Gastroesophageal sphincter (tissue), 4 donors: Measurements from ENCODE around the gene ELSPBP1. TPM values are rescaled to one million over a fixed set of nuclear protein-coding genes. Genes with fewer than 3 reads are reported as not detected.

Experiments
- ATAC-seq: fragments of 150-250 bp; one replicate; pipeline ENCODE4 v1.9.1; 2016; ENCODE audit warnings: mild to moderate bottlenecking, moderate library complexity
- H3K27ac ChIP-seq, 4 donors: fragments of 200-600 bp; sonication (generic) in 3 of 4; 1 replicate in 3 of 4; 2 replicates in 1 of 4; pipeline ENCODE4 v1.5.1; 2016 to 2019
- H3K27me3 ChIP-seq: fragments of 200-600 bp; sonication (generic); one replicate; pipeline ENCODE4 v1.5.1; 2019
- H3K36me3 ChIP-seq, 2 donors: fragments of 200-600 bp; sonication (generic); one replicate each; pipeline ENCODE4 v1.5.1; 2019; ENCODE audit warnings: control low read depth in 1 of 2
- H3K4me1 ChIP-seq, 3 donors: fragments of 200-600 bp; sonication (generic); 1 replicate in 2 of 3; 2 replicates in 1 of 3; pipeline ENCODE4 v1.5.1; 2016 to 2019; ENCODE audit warnings: control low read depth in 2 of 3
- H3K4me3 ChIP-seq, 2 donors: fragments of 200-600 bp; sonication (generic); one replicate each; pipeline ENCODE4 v1.5.1; 2019; ENCODE audit warnings: mild to moderate bottlenecking in 1 of 2, moderate library complexity in 1 of 2
- H3K9me3 ChIP-seq, 3 donors: fragments of 200-600 bp; sonication (generic); one replicate each; pipeline ENCODE4 v1.5.1; 2017 to 2019; ENCODE audit warnings: control low read depth in 2 of 3
- EP300 ChIP-seq: sonication (generic); formaldehyde crosslinking; IDR thresholded peaks from one replicate; pipeline ENCODE4 v1.6.1; 2017; ENCODE audit warnings: antibody characterized with exemption, mild to moderate bottlenecking
- POLR2A ChIP-seq, 2 donors: fragments of 450-650 bp; IDR thresholded peaks; one replicate each; pipeline ENCODE4 v1.6.1; 2017; ENCODE audit warnings: antibody characterized with exemption in 2 of 2, mild to moderate bottlenecking in 2 of 2, moderate library complexity in 1 of 2
- POLR2AphosphoS5 ChIP-seq: sonication (generic); formaldehyde crosslinking; IDR thresholded peaks from one replicate; pipeline ENCODE4 v1.6.1; 2017; ENCODE audit warnings: antibody characterized with exemption
- WGBS, 2 donors: methylation state at CpG; one replicate each; pipeline ENCODE4 v1.1.5; 2018; ENCODE audit warnings: low coverage in 1 of 2; 5-methylcytosine and 5-hydroxymethylcytosine counted together
- total RNA-seq, 4 donors: library from RNA; depleted of rRNA; stranded (reverse); fragments of >200 nt; gene quantifications; one replicate each; pipeline ENCODE4 v1.1.0, GENCODE V29; 2016
- TF ChIP-seq, protein P1 (sequence below), 4 experiments: fragments of 200-600 bp in 2 of 4; fragments of 450-650 bp in 2 of 4; sonication (generic) in 1 of 4; IDR thresholded peaks; one replicate each; pipeline ENCODE4 v1.5.1; 2017 to 2019; ENCODE audit warnings: antibody characterized with exemption in 4 of 4, mild to moderate bottlenecking in 2 of 4, moderate library complexity in 2 of 4

ELSPBP1 gene
- total RNA-seq, 4 donors from 2014 or later, result not detected

DNA sequence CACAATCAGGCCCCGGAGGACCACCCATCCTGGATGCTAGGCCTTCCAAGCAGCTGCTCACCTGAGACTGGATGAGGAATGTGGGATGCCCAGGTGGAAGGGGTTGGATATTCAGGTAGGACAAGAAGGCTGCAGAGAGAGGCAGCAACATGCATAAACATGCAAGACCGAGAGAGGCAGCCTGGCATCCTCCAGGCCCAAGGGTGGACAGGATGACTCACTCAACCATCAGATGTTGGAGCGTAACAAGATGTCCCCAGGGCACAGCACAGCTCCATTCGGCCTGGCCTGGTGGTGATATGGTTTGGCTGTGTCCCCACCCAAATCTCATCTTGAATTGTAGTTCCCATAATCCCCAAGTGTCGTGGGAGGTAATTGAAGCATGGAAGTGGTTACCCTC, 59.4 kb downstream of the ELSPBP1 start:
- no peak overlapping the region for H3K27ac ChIP-seq
- no peak overlapping the region for H3K4me3 ChIP-seq
- peaks cover 0 to 63% of the 10 kb centered on the region in 2 donors for H3K36me3 ChIP-seq
- no peaks in the 10 kb centered on the region for H3K4me1 ChIP-seq
- TF ChIP-seq POLR2AphosphoS5 (no peak), POLR2A (IDR thresholded peaks at IDR 0.05) (no peak), EP300 (no peak)
- 74% methylated on average over 4 of the region's 5 CpGs; no CpG with 5 or more reads in 1 of the 2 donors for WGBS, 2 donors
- H3K27me3 ChIP-seq, result no peaks in the 10 kb centered on the region
- H3K9me3 ChIP-seq, result no peaks in the 10 kb centered on the region
- no peak for ATAC-seq

DNA sequence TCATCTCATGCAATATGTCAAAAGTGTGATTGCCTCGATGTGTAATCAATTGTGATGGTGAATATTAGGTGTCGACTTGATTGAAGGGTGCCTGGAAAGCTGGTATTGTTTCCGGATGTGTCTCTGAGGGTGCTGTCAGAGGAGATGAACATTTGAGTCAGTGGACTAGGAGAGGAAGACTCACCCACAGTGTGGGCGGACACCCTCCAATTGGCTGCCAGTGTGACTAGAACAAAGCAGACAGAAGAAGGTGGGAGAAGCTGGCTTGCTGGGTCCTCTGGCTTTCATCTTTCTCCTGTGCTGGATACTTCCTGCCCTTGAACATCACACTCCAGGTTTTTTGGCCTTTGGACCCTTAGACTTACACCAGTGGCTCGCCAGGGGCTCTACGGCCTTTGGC, 64.9 kb downstream of the ELSPBP1 start:
- Histone ChIP-seq H3K27ac (no peak overlapping the region), H3K9me3 (no peaks in the 10 kb centered on the region), H3K4me1 (peaks cover 0 to 7% (median 0%) of the 10 kb centered on the region in 3 donors), H3K27me3 (no peaks in the 10 kb centered on the region), H3K4me3 (no peak overlapping the region), H3K36me3 (peaks cover 0 to 23% of the 10 kb centered on the region in 2 donors)
- TF ChIP-seq, protein P1, sequence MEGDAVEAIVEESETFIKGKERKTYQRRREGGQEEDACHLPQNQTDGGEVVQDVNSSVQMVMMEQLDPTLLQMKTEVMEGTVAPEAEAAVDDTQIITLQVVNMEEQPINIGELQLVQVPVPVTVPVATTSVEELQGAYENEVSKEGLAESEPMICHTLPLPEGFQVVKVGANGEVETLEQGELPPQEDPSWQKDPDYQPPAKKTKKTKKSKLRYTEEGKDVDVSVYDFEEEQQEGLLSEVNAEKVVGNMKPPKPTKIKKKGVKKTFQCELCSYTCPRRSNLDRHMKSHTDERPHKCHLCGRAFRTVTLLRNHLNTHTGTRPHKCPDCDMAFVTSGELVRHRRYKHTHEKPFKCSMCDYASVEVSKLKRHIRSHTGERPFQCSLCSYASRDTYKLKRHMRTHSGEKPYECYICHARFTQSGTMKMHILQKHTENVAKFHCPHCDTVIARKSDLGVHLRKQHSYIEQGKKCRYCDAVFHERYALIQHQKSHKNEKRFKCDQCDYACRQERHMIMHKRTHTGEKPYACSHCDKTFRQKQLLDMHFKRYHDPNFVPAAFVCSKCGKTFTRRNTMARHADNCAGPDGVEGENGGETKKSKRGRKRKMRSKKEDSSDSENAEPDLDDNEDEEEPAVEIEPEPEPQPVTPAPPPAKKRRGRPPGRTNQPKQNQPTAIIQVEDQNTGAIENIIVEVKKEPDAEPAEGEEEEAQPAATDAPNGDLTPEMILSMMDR (IDR thresholded peaks at IDR 0.05), result no peak
- no peak for TF ChIP-seq POLR2AphosphoS5
- TF ChIP-seq EP300, result no peak
- TF ChIP-seq POLR2A (IDR thresholded peaks at IDR 0.05), result no peak
- no peak for ATAC-seq
- 85 to 87% methylated on average over 6 of the region's 6 CpGs for WGBS, 2 donors

DNA sequence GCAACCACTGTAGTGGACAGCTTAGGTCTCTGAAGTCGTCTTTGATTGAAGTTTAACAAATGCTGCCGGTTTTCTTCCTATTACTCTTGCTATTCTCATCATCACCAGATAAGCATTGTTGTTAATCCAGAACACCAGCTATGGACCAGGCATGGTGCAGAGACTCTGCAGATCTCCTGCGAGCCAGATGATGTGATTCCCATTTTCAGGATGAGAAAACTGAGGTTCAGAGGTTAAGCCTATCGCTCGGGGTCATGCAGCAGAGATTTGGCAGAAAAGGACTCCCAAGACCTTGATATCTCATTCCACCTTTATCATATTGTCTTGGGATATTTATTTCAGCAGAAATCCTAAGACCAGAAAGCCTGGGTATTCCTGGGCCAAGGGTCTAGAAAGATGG, 65.9 kb downstream of the ELSPBP1 start:
- no peak overlapping the region for H3K4me3 ChIP-seq
- peaks cover 0 to 7% (median 0%) of the 10 kb centered on the region in 3 donors for H3K4me1 ChIP-seq
- ATAC-seq, result no peak
- H3K36me3 ChIP-seq, result peaks cover 0 to 17% of the 10 kb centered on the region in 2 donors
- H3K9me3 ChIP-seq, result no peaks in the 10 kb centered on the region
- H3K27me3 ChIP-seq, result no peaks in the 10 kb centered on the region
- WGBS, 2 donors, result 86 to 100% methylated on average over 2 to 5 of the region's 5 CpGs
- H3K27ac ChIP-seq, result no peak overlapping the region
- no peak for TF ChIP-seq POLR2AphosphoS5
- TF ChIP-seq, protein P1 (IDR thresholded peaks at IDR 0.05), result no peak
- TF ChIP-seq EP300, result no peak
- TF ChIP-seq POLR2A (IDR thresholded peaks at IDR 0.05), result no peak

DNA sequence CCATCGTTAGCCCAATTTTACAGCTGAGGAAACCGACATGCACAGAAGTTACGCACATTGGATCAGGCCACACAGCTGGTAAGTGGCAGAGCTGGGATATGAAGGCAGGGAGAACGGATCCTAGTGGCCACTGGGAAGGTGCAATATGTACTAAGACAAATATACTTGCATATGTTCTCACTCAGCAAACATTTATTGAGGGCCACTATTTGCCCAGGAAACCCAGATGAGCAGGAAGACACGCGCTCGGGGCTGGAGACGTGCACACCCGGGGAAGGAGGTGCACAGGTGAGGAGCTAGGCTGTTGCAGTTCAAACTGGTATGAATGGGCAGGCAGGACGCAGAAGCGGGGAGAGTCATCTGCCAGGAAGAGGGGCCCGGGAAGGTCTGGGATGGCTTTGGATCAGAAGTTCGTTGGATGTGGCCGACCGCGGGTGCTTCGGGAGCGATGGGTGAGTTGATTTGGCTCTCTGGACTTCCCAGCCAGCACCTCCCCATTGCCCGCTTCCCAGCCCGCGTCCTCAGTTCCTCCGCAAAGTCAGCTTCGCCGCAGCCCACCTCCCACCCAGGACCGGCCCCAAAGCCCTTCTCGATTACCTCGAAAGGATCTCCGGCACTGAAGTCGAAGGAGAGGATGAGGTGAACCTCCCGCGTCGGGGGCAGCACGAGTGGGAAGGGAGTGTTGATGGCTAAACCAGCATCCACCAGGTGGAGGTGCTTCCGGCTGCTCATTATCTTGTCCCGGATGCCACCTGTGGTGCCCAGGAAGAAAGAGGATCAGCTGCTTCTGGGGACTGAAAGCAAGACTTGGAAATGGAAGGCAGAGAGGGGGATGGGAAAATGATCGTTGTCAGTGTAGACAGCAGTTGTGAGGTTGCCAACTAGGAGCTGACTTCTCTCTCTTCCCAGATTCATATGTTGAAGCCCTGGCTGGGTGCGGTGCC, 67.2 kb downstream of the ELSPBP1 start:
- TF ChIP-seq EP300, result no peak
- TF ChIP-seq, protein P1 (IDR thresholded peaks at IDR 0.05), result no peak
- TF ChIP-seq POLR2A (IDR thresholded peaks at IDR 0.05), result no peak
- no peak for TF ChIP-seq POLR2AphosphoS5
- H3K4me1 ChIP-seq, result peaks cover 0 to 7% (median 0%) of the 10 kb centered on the region in 3 donors
- no peak overlapping the region for H3K27ac ChIP-seq
- H3K9me3 ChIP-seq, result no peaks in the 10 kb centered on the region
- no peak overlapping the region for H3K4me3 ChIP-seq
- 64 to 71% methylated on average over 19 to 20 of the region's 37 CpGs for WGBS, 2 donors
- H3K27me3 ChIP-seq, result no peaks in the 10 kb centered on the region
- no peak for ATAC-seq
- H3K36me3 ChIP-seq, result peaks cover 0 to 21% of the 10 kb centered on the region in 2 donors

DNA sequence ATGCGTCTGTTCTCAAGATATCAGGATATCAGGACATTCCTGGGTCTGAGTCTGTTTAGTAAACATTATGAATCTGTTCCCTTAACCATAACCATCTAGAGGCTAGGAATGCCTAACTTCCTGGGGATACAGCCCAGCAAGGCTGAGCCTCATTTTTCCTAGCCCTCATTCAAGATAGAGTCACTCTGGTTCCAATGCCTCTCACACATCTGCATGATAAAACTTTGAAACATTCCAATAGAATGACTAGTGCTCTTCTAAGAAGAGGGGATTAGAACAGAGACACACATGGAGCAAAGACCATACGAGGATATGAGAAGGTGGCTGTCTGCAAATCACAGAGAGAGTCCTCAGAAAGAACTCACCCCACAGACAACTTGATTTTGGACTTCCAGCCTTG, 70.1 kb downstream of the ELSPBP1 start:
- no peak for TF ChIP-seq POLR2AphosphoS5
- no peak for TF ChIP-seq POLR2A (IDR thresholded peaks at IDR 0.05)
- TF ChIP-seq, protein P1 (IDR thresholded peaks at IDR 0.05), result no peak
- TF ChIP-seq EP300, result no peak
- no peak for ATAC-seq
- no peak overlapping the region for H3K4me3 ChIP-seq
- no peak overlapping the region for H3K27ac ChIP-seq
- no peaks in the 10 kb centered on the region for H3K27me3 ChIP-seq
- no peaks in the 10 kb centered on the region for H3K9me3 ChIP-seq
- 88 to 100% methylated on average over 1 to 2 of the region's 2 CpGs for WGBS, 2 donors
- H3K4me1 ChIP-seq, result peaks cover 0 to 7% (median 0%) of the 10 kb centered on the region in 3 donors
- peaks cover 0 to 32% of the 10 kb centered on the region in 2 donors for H3K36me3 ChIP-seq
